Loucy (cell line): ENCODE data around the gene P3H4.

Experiments used
- CTCF ChIP-seq: fragments of 200-600 bp; sonication (generic); conservative IDR thresholded peaks from 2 replicates; pipeline ENCODE4 v1.5.1; 2014; ENCODE audit warnings: mild to moderate bottlenecking, antibody characterized with exemption, low read length
- EZH2phosphoT487 ChIP-seq: fragments of 200-600 bp; IDR thresholded peaks from 2 replicates; pipeline ENCODE4 v1.6.1; 2018; ENCODE audit warnings: antibody characterized with exemption, mild to moderate bottlenecking, moderate library complexity, borderline replicate concordance

GRCh38 chr17:41837761-41838538 lies 26.2 kb upstream of the P3H4 start, which contains the start of gene KLHL10:
- no peak for TF ChIP-seq CTCF
- TF ChIP-seq EZH2phosphoT487 = no peak
